CD4-positive, alpha-beta T cell treated with Interleukin-4 for 4 hours (primary cell): Measurements from ENCODE around the gene TMEM200B.
"Not testable (repeated sequence)": the region's sequence is repeated elsewhere in the genome, so short reads cannot be mapped to it uniquely, and the experiment has no call there.

Source experiments
- DNase-seq: peaks from one replicate; pipeline ENCODE4 v3.0.0-alpha.2; 2020

Gene TMEM200B

GRCh38 chr1:29133861-29134694, 10.4 kb upstream of the TMEM200B start:
- DNase-seq: no peak

GRCh38 chr1:29131056-29131455, 7.4 kb upstream of the TMEM200B start:
- not testable (repeated sequence) for DNase-seq

GRCh38 chr1:29129916-29130315, 6.2 kb upstream of the TMEM200B start:
- no peak for DNase-seq

GRCh38 chr1:29128739-29129138, 5.0 kb upstream of the TMEM200B start:
- no peak for DNase-seq

GRCh38 chr1:29126198-29126597, 2.5 kb upstream of the TMEM200B start:
- no peak for DNase-seq

DNA sequence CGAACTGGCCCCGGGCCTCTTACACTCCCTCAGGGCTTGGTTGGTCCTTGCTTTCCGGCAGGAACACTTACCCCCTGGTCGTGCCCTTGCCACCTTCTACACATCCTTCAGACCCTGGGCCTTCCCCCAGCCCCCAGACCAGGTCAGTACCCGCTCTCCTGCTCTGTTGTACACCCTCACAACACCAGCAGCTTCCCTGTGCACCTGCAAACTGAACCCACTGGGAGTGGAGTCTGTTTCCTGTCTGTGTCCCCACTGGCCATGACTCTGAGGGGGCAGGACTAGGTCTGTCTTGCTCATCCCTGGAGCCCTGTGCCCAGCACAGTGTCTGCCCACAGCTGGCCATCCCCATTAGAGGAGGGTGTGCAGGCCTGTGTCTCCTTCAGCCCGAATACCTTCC, 2.1 kb upstream of the TMEM200B start:
- no peak for DNase-seq

GRCh38 chr1:29125237-29125641, 1.5 kb upstream of the TMEM200B start:
- no peak for DNase-seq

DNA sequence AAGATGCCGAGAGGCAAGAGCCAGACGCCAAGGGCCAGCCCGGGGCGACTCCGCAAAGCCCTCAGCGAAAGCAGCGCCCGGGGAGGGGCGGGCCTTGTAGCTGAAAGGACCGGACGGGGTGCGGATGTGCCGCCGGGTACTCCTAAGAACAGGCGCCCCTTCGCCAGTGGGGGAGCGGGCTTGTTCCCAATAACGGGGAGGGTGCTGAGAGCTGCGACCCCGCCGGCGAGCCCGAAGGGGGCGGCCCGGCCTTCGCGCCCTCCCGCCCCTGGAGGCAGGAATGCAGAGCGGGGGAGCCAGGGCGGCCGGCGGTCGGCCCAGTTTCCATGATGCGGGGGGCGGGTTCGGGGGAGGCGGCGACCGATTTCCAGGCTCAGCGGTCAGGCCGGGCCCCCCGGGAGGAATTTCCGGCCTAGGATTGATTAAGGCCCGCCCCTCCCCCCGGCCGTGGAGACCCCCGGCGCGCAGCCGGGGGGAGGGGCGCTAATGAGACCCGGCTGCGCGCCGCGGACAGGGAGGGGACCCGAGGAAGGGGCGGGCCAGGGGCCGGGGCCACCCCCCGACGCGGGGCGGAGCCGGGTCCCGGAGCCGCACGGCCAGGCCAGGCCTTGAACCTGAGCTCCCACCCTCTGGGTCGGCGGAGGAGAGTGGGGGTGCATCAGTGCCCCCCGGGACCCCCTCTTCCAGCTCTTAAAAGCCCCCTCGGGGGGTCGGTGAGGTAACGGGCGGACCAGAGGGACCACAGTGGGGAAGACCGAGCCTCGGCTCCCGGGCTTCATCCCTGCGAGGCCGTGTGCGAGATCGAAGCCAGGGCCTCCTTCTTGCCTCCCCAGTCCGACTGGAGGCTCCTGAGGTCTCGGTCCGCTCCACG, 898 bp upstream of the TMEM200B start:
- peak; percentile 19 for DNase-seq

DNA sequence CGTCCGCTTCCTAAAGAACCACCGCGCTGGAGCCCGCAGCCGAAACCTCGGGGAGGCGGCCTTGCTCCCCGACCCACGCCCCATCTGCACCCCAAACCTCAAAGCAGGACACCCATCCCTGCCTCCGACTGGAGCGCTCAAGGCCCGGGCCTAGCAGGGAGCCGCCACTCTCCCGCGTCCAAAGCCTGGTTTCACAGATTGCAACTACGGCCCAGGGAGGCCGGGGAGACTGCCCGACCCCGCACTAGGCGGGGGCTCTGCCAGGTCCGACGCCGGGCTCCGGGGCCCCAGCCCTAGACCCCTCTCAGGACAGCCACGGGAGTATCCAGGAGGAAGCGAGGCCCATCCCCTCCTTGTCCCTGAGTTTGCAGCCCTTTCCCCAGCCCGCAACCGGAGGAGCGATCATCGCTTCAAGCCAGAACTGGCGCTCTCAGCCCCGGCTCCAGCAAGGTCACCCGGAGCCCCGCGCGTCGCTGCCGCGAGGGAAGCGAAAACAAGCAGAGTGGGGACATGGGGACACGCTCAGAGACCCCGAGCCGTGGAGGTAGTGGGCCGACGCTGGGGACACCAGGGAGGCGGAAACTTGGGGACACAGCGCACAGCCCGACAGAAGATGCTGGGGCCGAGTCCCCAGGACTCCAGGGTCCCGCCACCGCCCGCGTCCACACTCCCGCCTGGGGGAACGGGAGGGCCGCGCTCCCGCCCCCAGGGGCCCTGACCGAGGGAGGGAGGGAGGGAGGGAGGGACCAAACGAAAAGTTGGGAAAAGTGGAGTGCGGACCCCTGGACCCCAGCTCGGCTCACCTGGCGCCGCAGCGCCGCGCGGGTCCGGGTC, 433 bp downstream of the TMEM200B start:
- DNase-seq: no peak

DNA sequence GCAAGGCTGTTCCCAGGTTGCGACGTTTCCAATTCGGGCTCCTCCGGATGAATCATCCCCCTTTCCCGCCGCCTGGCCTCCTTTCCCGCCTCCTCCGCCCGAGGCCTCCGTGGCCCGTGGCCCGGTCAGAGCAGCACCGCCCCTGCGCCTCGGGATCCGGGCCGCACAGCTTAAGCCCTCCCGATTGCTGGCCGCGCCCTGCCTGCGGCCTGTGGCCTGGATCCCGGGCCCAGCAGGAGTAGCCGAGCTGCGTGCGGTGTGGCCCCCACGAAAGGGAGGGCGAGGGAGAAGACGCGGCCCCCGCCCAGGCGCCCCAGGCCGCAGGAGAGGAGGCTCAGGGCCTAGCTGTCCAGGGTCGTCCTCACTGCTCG, 1.0 kb downstream of the TMEM200B start:
- DNase-seq: no peak

GRCh38 chr1:29121936-29122681, 1.6 kb downstream of the TMEM200B start:
- no peak for DNase-seq

DNA sequence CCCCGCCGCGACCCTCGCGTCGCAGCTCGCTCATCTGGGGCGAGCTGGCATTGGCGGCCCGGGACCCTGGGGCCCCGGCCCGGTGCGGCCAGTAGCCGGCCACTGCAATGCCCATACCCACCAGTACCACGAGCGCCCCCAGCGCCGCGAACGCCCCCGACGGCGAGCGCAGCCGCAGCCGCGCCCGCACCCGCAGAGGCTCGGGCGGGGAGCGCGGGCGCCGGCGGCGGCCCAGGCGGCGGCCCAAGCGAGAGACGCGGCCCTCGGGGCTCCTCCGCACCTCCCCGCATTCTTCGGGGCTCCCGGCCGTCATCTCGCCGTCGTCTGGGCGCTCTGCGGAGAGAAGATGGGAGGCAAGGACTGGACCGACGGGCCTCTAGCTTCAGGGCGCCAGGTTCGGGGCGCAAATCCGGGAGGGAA, 2.2 kb downstream of the TMEM200B start:
- DNase-seq: no peak

DNA sequence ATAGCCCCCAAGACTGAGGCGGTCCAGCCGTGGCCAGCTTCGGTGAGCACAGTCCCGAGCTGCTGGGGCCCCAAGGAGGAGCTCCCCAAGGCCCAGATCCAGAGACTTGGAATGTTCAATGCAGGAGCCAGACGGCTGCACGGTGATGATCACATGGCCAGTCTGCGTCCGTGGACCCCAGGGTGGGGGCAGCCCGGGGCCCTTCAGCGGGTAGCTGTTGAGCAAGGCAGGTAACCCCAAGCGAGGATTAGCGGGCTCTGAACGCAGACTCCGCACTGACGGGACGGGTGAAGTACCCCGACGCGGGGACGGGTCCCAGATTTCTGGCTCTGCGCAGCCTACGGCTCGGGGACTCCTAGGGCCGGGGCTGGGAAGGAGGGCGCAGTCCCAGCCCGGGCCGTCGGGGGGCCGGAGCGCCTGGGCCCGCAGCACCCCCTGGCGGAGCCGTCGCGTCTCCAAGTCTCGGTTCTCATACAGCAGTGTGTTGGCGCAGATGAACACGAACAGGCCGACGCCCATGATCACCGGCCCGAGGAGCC, 2.7 kb downstream of the TMEM200B start:
- DNase-seq: peak; percentile 44

- no peak for DNase-seq
Observed at GRCh38 chr1:29120367-29120766, 3.3 kb downstream of the TMEM200B start.

GRCh38 chr1:29119121-29119929, 4.4 kb downstream of the TMEM200B start:
- no peak for DNase-seq

DNA sequence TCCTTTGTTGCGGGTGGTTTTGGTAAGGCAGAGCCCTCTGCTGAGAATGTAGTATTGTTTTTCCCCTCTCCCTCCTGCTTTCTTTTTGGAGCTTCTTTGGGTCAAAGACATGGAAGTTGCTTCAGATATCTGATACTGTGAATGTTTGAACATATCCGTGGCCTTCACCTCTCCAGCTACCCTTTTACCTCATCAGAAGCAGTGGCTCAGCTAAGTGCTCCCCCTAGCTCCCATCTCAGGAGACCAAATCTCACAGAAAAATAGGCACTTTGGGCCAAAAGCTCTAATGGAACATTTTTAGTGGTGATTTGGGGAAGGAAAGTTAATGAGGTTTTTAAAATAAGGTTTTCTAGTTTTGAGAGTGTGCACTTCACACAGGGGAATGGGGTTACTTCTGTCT, 6.3 kb downstream of the TMEM200B start:
- no peak for DNase-seq

GRCh38 chr1:29114654-29115053, 9.0 kb downstream of the TMEM200B start:
- no peak for DNase-seq

- DNase-seq: no peak
Observed at GRCh38 chr1:29113413-29114117, 10.1 kb downstream of the TMEM200B start.

- no peak for DNase-seq
Observed at GRCh38 chr1:29112705-29113412, 10.8 kb downstream of the TMEM200B start.

DNA sequence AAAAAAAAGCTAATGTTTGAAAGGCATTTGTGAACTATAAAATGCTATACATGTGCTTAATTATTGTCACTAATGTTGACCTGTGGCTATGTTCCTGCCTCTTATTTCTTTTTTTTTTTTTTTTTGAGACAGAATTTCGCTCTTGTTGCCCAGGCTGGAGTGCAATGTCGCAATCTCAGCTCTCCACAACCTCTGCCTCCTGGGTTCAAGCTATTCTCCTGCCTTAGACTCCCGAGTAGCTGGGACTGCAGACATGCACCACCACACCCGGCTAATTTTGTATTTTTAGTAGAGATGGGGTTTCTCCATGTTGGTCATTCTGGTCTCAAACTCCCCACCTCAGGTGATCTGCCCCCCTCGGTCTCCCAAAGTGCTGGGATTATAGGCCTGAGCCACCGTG, 15.7 kb downstream of the TMEM200B start:
- DNase-seq: not testable (repeated sequence)
